Measurements from ENCODE around the gene NAXD.

GRCh38 chr13:110618780-110619179 lies 3.4 kb downstream of the NAXD start:
- TF ChIP-seq FOXA1 (IDR thresholded peaks at IDR 0.05): no peak
- TF ChIP-seq BHLHE40 (IDR thresholded peaks at IDR 0.05; ENCODE audit: borderline replicate concordance): no peak
- TF ChIP-seq PKNOX1 (IDR thresholded peaks at IDR 0.05): no peak
- TF ChIP-seq FOXK2 (IDR thresholded peaks at IDR 0.05): no peak
